Stimulated activated CD4-positive, alpha-beta T cell treated with anti-CD3 and anti-CD28 coated beads, Interleukin-4, amount 100 ng/mL, for 48 hours (primary cell): ENCODE measurements around the gene SFI1.
A peak's percentile ranks its signal among the peaks of the same experiment; 100 is the strongest.
"Not testable (repeated sequence)": the region's sequence is repeated elsewhere in the genome, so short reads cannot be mapped to it uniquely, and the experiment has no call there.

Source experiments
- DNase-seq, 2 donors: peaks; one replicate each; pipeline ENCODE4 v3.0.0-alpha.2; 2020; ENCODE audit warnings: low read depth in 2 of 2

Gene SFI1

DNA sequence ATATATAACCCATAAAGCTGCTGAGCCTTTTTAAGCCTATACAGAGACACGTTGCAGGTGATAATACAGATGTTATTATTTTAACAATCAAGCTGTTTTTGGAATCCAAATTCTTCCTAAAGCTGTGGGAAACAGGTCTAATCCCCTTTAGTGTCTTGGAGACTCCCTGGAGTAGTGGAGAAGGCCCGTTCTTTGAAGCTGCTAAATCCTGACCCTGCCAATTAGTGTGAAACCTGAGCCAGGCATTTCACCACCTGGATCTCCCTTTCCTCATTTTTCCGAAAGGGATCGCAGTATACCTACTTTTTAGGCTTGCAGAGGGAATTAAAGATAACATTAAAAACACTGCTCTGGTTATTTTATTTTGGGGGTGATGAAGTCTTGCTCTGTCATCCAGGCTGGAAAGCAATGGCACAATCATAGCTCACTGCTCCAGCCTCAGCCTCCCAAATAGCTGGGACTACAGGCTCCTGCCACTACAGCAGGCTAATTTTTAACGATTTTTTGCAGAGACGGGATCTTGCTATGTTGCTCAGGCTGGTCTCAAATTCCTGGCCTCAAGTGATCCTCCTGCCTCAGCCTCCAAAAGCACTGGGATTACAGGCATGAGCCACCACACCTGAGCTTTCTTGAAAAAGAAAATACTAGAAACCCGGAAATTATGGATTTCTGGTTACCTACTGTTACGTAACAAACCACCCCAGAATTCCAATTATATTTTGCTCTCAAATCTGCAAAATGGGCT lies 4.9 kb upstream of the SFI1 start:
- DNase-seq: no peak

DNA sequence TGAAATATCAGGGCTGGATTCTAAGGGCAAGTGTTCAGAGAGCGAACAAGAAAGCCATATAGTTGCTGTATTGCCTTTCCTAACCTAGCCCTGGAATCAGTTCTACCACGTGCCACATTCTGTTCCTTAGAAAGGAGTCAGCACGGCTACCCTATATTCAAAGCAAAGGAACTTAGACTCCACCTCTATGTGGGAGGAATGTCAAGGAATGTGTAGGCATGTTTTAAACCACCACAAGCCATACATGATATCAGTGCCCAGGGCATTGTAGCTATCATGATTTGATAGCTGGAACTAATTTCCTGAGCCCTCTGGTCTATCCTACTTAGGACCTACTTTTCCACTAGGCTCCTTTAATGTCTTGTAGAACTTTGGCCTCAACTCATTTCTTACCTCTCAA lies 4.2 kb upstream of the SFI1 start:
- DNase-seq: no peak

DNA sequence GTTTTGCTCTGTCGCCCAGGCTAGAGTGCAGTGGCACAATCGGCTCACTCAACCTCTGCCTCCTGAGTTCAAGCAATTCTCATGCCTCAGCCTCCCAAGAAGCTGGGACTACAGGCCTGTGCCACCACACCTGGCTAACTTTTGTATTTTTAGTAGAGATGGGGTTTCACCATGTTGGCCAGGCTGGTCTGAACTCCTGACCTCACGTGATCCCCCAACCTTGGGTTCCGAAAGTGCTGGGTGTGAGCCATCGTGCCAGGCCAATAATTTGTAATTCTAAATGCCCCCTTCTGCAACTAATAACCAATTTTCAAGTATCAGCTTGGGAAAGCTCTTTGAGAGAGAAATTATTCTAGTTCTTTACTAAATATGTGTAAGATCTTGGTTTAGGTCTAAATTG lies 3.0 kb upstream of the SFI1 start:
- not testable (repeated sequence) for DNase-seq

GRCh38 chr22:31495343-31495742 lies 993 bp upstream of the SFI1 start:
- DNase-seq: no peak

DNA sequence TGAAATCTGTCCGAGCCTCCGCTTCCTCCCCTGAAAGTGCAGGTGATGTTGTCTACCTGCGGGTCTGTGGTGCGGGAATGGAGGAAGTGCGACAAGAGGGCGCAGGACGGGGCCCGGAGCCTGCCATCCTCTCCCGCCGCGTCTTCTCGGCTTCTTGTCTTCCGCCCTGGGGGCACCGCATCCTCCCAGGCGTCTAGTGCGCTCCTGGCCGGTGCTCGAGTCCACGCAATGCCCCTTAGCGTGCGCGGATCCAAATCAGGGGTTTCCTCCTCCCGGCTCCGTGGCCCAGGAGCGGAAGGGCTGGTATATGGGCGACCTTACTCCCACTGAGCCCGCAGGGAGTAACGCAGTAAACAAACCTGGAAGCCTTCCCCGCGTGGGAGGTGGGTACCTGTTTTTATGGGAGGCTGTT lies 405 bp downstream of the SFI1 start:
- DNase-seq: peak; percentile 16 to 21

- no peak for DNase-seq
Observed at GRCh38 chr22:31497148-31497938, 1.0 kb downstream of the SFI1 start.

GRCh38 chr22:31501738-31502137 lies 5.4 kb downstream of the SFI1 start:
- DNase-seq: no peak

GRCh38 chr22:31503211-31503964 lies 7.1 kb downstream of the SFI1 start:
- DNase-seq: no peak

- no peak for DNase-seq
Observed at GRCh38 chr22:31504282-31504681, 7.9 kb downstream of the SFI1 start.

- not testable (repeated sequence) for DNase-seq
Observed at GRCh38 chr22:31507517-31507916, 11.2 kb downstream of the SFI1 start.

GRCh38 chr22:31508536-31508935 lies 12.2 kb downstream of the SFI1 start:
- no peak for DNase-seq

DNA sequence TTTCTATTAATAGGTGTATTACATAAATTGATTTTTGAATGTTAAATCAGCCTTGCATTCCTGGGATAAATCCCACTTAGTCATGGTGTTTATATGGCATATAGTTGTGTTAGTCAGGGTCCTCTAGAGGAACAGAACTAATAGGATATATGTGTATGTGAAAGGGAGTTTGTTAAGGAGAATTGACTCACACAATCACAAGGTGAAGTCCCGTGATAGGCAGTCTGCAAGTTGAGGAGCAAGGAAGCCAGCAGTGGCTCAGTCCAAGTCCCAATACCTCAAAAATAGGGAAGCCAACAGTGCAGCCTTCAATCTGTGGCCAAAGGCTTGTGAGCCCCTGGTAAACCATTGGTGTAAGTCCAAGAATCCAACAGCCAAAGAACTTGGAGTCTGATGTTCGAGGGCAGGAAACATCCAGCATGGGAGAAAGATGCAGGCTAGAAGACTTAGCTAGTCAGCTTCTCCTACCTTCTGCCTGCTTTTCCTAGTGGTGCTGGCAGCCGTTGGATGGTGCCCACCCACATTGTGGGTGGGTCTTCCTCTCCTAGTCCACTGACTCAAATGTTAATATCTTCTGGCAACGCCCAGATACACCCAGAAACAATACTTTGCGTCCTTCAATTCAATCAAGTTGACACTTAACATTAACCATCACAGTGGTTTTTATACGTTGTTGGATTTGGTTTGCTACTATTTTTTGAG lies 12.9 kb downstream of the SFI1 start:
- no peak for DNase-seq

GRCh38 chr22:31520051-31520450 lies 23.7 kb downstream of the SFI1 start:
- no peak for DNase-seq

DNA sequence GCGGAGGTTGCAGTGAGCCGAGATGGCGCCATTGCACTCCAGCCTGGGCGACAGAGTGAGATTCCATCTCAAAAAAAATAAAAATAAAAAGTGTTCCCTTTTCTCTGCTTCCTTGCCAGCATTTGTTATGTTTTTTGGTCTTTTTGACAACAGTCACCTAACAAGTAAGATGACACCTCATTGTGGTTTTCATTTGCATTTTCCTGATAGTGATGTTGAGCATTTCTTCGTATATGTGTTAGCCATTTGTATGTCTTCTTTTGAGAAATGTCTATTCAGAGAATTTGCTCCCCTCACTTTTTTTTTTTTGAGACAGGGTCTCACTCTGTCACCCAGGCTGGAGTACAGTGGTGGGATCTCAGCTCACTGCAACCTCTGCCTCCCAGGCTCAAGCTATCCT lies 27.8 kb downstream of the SFI1 start:
- DNase-seq: not testable (repeated sequence)

DNA sequence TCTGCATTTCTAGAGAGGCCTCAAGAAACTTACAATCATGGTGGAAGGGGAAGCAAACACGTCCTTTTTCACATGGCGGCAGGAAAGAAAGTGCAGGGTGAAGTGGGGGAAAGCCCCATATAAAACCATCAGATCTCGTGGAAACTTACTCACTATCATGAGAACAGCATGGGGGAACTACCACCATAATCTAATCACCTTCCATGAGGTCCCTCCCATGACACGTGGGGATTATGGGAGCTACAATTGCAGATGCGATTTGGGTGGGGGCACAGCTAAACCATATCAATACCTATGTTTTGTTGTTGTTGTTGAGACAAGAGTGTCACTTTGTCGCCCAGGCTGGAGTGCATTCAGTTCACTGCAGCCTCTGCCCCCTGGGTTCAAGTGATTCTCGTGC lies 29.9 kb downstream of the SFI1 start:
- peak in 1 of 2 donors; percentile 38 for DNase-seq

- no peak for DNase-seq
Observed at GRCh38 chr22:31530823-31531195, 34.5 kb downstream of the SFI1 start.

DNA sequence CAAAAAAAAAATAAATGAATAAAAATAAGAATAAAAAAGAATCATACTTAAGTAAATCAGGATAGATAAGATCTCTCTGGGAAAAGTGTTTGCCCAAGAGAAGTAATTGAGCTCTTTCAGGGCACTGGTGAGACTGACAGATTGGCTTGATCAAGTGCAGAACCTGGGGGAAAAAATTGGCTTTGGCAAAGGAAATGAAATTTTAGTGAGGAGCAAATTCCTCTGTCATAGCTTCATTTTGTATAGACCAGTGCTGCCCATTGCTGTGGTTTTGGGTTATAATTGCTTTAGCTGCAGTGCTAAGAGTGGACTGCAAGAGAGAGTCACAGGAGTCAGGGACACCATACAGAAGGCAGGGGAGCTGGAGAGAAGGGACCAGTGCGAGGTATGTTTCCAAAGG lies 35.7 kb downstream of the SFI1 start:
- no peak for DNase-seq

DNA sequence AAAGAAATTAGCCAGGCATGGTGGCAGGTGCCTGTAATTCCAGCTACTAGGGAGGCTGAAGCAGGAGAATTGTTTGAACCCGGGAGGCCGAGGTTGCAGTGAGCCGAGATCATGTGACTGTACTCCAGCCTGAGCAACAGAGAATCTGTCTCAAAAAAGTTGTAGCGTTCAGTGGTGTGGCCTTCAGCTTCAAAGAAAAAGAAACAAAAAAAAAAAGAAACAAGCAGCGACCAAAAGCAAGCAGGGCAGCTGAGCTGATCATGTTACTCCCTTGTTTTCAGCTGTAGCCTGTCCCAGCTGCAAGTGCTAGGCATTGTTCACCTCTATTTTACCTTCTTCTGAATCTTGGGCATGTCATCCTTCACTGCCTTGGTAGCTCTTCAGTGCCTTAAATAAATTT lies 37.0 kb downstream of the SFI1 start:
- DNase-seq: no peak

DNA sequence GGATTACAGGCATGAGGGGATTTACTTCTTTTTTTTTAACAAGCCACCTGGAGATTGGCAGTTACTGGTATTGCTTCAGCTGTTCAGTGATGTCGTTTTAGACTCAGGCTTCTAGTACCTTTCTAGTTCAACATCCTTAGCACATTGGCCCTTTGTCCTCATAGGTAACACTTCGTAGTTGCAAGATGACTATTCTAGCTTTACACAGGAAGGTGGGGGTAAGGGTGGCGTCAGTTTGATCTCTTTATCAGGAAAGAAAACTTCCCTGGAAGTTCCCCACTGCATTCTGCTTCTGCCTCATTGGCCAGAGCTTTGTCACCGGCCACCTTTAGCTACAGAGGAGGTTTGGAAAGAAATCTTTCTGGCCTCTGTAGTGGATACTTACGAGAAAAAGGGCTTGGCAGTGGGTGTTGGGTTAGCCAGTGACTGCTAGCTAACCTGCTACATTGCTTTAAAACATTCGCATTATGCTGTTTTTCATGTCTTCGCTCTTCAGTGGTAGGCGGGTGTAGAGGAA lies 40.7 kb downstream of the SFI1 start:
- peak in 1 of 2 donors; percentile 55 for DNase-seq

GRCh38 chr22:31538815-31539214 lies 42.5 kb downstream of the SFI1 start:
- peak in 1 of 2 donors; percentile 39 for DNase-seq

DNA sequence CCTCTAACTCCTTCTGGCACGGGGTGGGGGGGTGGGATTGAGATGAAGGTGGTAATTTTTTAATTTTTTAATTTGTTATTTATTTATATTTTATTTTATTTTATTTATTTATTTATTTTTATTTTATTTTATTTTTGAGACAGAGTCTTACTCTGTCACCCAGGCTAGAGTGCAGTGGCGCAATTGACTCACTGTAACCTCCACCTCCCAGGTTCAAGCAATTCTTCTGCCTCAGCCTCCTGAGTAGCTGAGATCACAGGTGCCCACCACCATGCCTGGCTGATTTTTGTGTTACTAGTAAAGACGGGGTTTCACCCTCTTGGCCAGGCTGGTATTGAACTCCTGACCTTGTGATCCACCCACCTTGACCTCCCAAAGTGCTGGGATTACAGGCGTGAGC lies 43.8 kb downstream of the SFI1 start:
- DNase-seq: not testable (repeated sequence)

GRCh38 chr22:31540966-31541365 lies 44.6 kb downstream of the SFI1 start:
- no peak for DNase-seq
